HG02970 (cell line): ENCODE results near the gene ANKRD53.
A peak's percentile ranks its signal among the peaks of the same experiment; 100 is the strongest.

Experiments used
- ATAC-seq: cut with Tn5 transposase; IDR thresholded peaks from one replicate; pipeline ENCODE4 v1.9.1; 2021; ENCODE audit warnings: mild to moderate bottlenecking, moderate library complexity, moderate number of reproducible peaks; ENCODE audit not compliant: unreplicated experiment, low FRiP score

ANKRD53 gene

DNA sequence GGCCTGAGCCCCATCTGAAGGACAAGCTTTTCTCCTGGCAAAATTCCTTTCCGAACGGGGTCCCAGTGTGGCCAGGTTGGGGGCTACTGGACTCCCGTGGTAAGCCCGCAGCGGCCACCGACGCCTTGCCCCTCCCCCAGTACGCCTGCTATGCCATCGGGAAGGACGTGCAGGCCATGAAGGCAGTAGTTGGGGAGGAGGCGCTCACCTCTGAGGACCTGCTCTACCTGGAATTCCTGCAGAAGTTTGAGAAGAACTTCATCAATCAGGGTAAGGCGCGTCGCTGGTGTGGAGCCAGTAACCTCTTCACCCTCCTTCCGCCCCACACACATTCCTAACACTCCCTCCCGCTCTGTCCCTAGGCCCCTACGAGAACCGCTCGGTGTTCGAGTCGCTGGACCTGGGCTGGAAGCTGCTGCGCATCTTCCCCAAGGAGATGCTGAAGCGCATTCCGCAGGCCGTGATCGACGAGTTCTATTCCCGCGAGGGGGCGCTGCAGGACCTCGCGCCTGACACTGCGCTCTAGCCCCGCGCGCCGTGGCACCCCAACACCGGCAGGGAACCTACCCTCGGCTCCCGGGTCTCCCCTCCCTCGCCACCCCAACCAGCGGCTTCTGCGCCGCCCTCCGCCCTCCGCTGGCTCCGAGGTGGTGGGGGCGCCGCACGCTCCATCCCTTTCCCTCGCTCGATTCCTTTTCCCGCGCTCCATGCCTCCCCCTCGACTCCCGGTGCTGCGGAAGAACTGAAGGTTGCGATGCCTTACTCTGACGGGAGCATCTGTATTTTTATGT is 13.6 kb upstream of the ANKRD53 start:
- peak; percentile 51 for ATAC-seq

DNA sequence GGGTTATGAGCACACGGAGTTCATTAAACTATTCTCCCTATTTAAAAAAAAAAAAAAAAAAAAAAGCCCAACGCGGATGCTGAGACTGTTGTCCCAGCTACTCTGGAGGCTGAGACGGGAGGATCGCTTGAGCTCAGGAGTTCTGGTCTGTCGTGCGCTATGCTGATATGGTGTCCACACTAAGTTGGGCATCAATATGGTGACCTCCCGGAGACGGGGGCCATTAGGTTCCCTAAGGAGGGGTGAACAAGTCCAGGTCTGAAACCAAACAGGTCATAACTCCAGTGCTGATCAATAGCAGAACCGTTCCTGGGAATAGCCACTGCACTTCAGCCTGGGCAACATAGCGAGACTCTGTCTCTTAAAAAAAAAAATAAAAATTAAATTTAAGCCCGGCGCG is 12.9 kb upstream of the ANKRD53 start:
- ATAC-seq = no peak

DNA sequence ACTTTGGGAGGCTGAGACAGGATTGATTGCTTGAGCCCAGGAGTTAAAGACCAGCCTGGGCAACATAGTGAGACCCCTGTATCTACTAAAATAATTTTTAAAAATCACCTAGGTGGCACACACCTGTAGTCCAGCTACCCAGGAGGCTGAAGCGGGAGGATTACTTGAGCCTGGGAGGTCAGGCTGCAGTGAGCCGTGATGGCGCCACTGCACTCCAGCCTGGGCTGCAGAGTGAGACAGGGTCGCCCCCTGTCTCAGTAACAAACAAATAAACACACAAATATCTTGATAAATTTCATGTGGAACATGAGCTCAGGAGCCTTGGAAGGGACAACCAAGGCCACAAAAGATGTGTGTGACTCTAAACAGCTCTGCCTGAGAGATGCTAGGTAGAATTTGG is 11.7 kb upstream of the ANKRD53 start:
- no peak for ATAC-seq

DNA sequence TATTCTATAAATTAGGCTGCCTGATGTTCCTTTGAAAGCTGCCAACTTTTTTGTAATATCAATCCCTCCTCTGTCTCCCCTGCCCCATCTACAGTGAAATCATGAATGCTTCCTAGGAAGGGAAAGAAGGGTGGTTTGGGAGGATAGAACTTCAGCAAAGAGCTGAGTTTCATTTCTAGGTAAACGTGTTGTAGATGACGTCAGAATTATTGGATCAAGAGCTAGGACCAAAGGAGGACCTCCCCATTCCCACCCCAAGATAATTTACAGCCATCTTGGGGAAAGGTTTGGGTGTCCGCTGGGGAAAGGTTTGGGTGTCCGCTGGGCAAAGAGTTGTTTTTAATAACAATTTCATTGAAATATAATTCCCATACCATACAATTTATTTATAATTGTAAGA is 11.2 kb upstream of the ANKRD53 start:
- no peak for ATAC-seq

DNA sequence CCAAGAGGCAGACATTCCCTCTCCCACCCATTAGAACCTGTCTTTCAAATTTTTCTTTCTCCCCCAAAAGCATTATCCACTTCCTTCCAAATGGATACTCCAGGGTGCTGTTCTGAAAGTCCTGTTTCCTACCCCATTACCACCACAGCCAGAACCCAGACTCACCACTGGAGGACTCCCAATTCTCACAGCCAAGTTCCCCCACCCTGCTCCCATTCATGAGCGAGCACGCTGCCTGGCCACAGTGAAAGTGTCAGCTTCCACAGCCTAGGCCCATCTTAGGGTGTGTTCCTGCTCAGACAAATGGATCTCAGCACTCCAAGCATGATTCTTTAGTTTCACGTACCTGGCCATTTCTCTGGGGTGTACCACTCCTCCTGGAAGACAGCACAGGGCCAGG is 3.8 kb upstream of the ANKRD53 start:
- ATAC-seq = no peak

DNA sequence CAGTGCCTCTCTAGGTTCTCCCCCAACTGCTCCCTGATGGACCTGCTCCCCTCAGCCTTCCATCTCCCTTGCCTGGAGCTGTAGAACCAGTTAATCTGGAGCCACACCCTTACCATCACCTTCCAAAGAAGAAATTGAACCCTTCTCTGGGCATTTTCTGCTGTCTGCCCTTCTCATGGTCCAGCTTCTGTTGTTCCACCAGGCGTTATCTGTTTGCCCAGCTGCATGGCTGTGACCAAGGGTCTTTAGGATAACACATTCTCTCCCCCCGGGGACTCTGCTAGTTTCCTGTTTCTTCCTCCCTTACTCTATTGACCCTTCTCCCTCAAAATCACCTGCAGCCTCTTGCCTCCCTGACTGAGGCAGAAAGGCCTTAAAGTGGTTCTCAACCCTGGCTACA is 3.2 kb upstream of the ANKRD53 start:
- ATAC-seq = no peak

DNA sequence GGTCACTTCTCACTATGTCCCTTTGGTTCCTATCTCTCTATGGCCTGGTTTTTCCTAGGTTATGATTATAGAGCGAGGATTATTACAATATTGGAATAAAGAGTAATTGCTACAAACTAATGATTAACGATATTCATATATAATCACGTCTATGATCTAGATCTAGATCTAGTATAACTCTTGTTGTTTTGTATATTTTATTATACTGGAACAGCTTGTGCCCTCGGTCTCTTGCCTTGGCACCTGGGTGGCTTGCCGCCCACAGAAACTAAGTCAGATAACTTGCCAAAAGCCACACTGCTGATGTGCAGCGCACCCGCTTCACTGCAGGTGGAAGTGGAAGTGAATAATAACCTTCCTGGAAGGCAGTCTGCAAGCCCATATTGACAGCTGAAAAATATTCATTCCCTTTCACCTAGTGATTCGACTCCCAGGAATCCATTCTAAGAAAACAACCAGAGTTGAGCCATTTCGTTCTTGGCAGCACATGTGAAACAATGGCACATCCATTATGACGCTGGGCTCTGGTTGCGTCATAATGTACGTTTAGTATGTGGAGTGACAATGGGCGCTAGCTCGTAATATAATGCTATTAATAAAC is 725 bp upstream of the ANKRD53 start:
- no peak for ATAC-seq

DNA sequence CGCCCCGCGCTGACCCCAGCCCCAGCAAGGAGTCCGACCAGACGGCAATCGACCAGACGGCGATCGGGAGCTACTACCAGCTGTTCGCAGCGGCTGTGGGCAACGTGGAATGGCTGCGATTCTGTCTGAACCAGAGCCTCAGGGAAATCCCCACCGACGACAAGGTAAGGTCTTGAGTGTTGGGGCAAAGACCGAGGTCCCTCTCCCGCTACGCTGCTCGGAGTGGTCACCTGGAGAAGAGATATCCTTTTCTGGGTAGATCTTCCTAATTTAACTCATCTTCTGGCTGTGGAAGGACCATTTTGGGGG is 704 bp downstream of the ANKRD53 start:
- no peak for ATAC-seq

DNA sequence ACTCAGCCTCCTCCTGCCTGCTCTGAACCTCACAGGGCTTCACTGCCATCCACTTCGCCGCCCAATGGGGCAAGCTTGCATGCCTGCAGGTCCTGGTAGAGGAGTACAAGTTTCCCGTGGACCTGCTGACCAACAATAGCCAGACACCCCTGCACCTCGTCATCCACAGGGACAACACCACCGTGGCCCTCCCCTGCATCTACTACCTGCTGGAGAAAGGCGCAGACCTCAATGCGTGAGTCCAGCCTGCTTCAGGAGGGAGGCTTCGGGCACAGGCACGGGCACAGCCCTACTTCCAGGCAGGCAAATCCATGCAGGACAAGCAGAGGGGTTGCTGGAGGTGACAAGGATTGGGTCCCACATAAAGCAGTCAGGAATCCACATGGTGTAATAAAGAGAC is 1.2 kb downstream of the ANKRD53 start:
- no peak for ATAC-seq

DNA sequence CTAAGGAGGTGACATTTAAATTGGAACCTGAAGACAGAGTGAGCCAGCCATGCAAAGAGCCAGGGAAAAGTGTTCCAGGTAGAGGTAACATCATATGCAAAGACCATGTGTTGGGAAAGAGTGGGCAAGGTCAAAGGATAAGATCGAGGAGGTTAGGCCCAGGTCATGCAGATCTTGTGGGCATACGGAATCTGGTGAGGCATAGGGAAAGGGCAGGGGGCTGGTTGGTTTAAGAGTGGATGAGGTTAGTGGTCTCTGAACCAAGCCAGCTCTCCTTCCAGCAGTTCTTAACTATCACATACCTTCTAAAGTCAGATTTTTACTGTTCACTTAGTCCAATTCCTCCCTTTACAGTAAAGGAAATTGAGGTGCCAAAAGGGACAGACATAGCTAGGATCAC is 3.0 kb downstream of the ANKRD53 start:
- ATAC-seq = no peak

DNA sequence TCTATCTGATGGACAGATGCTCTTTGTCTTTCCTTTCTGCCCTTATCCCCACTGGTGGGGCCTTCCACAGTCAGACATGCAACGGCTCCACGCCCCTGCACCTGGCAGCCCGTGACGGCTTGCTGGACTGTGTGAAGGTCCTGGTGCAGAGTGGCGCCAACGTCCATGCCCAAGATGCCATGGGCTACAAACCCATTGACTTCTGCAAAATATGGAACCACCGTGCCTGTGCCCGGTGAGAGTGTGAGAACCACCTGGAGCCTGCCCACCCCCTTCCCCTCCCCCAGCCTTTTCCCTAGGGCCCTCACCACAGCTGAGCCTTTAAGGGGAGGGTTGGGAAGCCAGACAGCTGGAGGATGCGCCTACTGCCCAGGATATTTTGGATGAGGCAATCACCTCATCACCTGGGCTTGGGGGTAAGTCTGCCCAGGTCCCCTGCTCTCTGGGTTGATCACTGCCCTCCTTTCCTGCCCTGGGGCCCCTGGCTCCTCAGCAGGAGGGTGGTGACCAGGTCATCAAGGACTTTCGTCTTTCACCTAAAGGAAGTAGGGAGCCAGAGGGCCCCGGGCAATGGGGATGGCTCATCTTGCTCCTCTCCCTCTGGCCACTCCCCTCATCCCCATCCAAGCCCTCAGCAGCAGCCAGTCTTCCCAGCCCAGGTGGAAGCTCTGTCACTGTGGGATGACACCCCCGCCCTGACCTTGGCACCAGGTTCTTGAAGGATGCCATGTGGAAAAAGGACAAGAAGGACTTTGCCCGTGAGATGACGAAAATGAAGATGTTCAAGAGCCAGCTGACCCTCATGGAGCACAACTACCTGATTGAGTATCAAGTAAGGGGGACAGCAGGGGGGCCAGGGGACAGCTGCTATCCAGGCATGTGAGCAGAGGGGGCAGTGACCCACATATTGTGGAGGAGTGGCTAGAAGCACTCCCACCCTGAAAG is 3.7 kb downstream of the ANKRD53 start:
- ATAC-seq = no peak

DNA sequence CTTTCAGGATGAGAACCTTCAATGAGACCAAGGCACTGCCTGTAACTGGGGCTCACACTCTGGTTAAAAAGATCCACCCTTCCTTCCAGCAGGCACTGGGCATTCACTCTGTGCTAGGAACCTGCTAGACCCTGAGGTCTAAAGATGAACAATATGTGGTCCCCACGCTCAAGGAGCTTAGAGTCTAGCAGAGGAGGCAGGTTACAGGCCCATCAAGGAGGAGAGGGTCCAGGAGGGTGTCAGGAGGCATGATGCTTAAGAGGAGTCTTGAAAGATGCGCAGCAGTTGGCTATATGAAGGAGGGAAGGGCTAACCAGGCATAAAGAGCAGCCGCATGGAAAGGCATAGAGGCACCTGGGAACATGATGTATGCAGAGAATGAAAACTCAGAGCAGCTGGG is 4.5 kb downstream of the ANKRD53 start:
- no peak for ATAC-seq

DNA sequence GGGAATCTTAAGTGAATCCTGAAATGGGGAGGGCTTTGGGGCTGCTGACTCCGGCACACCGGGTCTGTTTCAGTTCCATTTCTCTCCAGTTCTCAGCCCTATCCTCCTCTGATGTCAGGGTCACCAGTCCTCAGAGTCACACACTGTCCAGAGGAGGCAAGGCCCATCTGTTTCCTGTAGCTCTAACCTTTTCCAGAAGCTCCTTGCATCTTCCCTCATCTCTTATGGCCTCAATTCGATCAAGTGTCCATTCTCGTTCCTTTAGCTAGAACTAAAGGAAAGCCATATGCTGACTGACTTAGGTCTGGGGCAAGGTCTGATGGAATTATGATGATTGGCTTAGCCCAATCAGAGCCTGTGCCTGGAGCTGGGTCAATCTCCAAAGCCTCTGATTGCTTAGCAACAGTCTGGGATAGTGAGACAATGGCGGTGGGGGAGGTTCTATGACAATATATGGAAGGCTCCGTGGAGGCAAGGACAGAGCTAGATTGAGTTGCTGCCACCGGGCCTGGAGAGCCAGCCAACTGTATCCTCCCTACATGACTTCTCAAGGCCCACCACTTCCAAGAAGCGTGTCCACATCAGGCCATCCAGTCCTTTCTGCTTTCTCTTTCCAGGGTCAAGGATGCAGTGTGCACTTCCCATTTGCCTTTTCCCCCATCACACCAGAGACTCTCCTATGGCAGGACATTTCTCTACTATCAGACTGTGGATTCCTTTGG is 5.2 kb downstream of the ANKRD53 start:
- no peak for ATAC-seq

DNA sequence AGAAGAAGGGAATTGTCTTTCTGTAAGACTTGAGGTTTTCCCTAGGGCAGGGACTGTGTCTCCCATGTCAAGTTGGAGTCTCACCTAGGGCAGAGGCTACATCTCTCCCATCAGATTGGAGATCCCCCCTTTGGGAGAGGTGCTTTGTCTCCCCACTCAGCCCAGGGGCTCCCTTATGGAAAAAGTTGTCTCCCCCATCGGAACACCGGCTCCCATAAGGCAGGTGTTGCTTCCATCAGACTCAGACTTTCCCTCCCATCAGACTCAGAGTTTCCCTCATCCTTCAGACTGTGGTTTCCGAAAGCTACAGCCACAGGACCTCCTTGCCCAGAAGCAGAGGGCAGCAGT is 5.8 kb downstream of the ANKRD53 start:
- no peak for ATAC-seq

DNA sequence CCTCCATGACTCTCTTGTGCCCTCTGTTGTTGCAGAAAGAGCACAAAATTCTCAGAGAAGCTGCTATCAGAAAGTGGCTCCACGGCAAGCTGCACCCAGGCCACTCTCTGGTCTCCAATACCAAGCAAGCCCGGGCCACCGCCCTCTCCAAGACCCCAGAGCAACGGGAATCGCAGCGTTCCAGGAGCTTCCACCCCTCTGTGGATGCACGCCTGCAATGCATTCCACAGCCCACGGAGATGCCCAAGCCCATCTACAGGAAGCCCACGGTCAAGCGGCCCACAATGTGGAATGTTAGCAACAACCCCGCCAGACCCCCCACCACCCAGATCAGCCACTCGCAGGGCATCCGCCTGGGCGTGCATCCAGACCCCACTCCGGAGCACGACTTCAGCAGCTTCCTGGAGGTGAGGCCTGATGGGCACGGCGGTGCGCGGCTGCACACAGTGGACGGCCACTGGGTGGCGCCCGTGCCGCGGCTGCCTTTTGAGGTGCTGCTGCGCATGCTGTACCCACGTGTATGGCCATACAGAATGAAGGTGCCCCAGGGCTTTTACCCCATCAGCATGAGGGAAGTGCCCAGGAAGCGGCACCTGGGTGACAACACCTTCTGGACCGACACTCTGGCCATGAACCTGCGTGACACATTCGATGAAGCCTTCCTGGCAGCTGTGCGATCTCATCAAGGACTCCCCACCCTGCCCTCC is 6.3 kb downstream of the ANKRD53 start:
- no peak for ATAC-seq

DNA sequence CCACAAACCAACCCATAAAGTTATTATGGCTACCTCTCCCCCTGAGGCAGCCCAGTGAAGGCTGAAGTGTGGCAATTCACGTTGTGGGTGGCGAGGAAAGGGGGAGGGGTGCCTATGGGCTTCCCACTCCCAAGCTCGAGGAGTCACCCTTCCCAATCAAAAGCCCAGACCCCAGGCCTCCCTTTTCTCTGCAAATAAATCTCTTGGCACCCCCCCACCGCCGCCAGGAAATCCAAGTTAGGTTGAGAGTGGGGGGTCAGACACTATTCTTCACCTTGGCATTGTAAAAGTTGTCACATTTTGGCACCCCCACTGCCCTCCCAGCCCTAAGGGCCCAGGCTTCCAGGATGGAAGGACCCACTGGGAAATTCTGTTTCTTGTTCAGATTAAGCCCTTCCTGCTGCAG is 6.9 kb downstream of the ANKRD53 start:
- no peak for ATAC-seq

DNA sequence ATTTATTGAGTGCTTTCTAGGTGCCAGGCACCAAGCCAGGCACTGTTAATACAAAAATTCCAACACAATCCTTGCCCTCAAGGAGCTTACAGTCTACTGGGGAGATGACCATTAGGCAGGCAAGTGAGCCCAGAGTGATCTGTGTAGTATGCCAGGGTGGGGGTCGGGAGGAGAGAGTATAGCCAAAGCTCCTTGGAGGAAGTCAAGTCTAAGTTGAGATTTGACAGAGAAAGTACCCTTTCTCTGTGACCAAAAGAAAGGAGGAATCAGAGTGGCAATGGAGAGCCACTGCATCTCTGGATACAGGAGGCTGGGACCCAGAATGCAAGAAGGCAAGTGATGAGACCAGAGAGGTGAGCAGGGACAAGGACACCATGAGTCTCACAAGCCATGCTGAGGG is 7.5 kb downstream of the ANKRD53 start:
- ATAC-seq = no peak

DNA sequence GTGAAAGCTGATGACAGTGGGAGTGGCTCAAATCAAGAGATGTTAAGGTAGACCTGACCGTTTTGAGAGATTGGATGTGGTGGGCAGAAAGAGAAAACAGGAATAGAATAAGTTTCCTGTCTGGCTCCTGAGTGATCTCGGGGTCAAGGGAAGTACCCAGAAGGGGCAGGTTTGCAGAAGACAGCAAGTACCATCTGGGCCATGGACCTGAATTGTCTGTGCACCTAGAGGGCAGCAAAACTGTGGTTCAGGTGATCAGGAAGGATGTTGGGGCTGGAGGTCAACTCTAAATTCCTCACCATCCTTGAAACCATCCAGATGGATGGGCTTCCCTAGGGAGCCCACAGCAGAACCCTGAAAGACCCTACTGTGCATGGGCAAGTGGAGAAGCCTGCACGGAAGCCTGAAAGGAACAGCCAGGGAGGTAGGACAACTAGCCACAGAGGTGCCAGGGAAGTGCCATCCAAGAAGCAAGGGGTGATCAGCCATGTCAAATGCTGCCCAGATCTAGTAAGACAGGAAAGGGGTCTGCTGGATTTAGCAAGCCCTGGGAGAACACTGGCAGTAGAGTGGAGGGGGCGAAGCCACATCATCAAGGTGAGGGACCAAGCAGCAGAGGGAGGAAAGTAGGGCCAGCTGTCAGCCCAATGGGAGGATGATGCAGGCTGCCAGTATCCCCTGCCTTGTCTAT is 8.2 kb downstream of the ANKRD53 start:
- ATAC-seq = no peak

DNA sequence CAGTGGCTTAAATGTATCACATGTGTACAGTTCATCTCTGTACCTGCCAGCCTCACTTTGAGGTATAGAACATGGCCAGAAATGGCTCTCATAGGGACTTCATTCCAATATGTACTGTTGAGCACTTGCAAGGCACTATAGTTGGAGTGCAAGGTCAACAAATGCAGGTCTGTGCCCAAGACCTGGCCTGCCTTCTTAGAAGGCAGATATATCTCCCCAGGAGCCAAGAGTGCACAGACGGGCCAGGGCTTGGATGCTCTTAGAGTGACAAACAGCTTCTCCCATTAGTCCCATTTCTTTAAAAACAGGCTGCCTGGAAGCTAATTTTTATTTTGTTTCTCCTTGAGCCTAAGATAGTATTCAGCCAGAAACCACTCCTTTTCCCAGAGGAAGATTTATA is 9.0 kb downstream of the ANKRD53 start:
- no peak for ATAC-seq

DNA sequence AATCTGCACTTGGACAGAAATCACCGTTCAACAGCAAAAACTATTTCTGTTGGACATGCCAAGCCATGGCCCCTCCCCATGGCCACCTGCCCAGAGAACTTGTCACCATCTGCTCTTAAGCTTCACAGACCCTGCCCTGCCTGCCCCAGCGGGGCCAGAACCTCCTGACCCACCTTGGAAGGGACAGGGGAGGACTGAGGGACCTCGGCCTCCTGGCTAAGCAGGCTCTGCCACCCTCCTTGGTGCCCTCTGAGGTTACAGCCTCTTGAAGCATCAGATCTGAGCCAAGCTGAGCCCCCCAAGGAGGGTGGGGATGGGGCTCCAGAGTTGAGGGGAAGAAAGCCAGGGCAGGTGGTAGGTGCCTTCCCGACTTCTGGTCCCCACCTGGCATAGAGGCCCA is 9.7 kb downstream of the ANKRD53 start:
- ATAC-seq = no peak
